GM15510 (cell line): ENCODE results near the gene GOT2.

Experiments
- POLR2A ChIP-seq: IDR thresholded peaks from 3 replicates; pipeline ENCODE4 v1.6.1; 2011; ENCODE audit warnings: borderline replicate concordance; ENCODE audit not compliant: insufficient read length; ENCODE audit errors: extremely low read depth

The GOT2 gene

GRCh38 chr16:58678716-58679115, 55.4 kb downstream of the GOT2 start:
- TF ChIP-seq POLR2A: no peak

GRCh38 chr16:58678269-58678668, 55.8 kb downstream of the GOT2 start:
- no peak for TF ChIP-seq POLR2A

- TF ChIP-seq POLR2A: no peak
Measured at GRCh38 chr16:58670946-58671583, 63.1 kb downstream of the GOT2 start.

- TF ChIP-seq POLR2A: no peak
Measured at GRCh38 chr16:58670177-58670576, 63.9 kb downstream of the GOT2 start.

GRCh38 chr16:58665200-58665599, 68.9 kb downstream of the GOT2 start:
- TF ChIP-seq POLR2A: no peak

GRCh38 chr16:58661199-58661830, 72.8 kb downstream of the GOT2 start:
- no peak for TF ChIP-seq POLR2A

GRCh38 chr16:58658796-58659211, 75.3 kb downstream of the GOT2 start:
- no peak for TF ChIP-seq POLR2A
